NCI-H1105 treated with DMSO at 0.1 percent for 48 hours (cell line): ENCODE measurements around the gene SCN3B.

ENCODE experiments used
- DNase-seq: peaks from one replicate; lab custom pipeline; 2025; lab: John Stamatoyannopoulos, UW

SCN3B gene

GRCh38 chr11:123653827-123654565 lies 428 bp downstream of the SCN3B start:
- DNase-seq = peak; percentile 75

GRCh38 chr11:123653483-123653826 lies 969 bp downstream of the SCN3B start:
- DNase-seq = no peak

DNA sequence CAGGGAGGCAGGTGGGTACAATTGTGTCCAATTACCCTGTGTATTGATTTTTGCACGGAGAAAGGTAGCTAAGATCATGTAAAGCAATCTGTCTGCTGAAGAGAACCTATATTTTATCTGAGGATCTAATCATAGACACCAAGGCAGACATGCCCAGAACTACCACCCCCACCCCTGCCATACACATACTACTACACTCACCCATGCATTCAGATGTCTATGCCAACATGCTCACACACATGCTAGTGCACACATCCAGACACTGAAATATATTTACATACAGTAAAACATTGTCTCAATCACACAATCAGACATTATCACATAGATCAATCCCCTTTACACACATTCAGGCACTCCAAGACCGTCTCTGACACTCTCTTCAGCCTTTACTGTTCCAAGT lies 1.8 kb downstream of the SCN3B start:
- DNase-seq = no peak

- no peak for DNase-seq
Measured at GRCh38 chr11:123650901-123651300, 3.5 kb downstream of the SCN3B start.

- DNase-seq = no peak
Measured at GRCh38 chr11:123645286-123645975, 9.0 kb downstream of the SCN3B start.

GRCh38 chr11:123642435-123642834 lies 12.0 kb downstream of the SCN3B start:
- DNase-seq = no peak

GRCh38 chr11:123641495-123641840 lies 13.0 kb downstream of the SCN3B start:
- no peak for DNase-seq

DNA sequence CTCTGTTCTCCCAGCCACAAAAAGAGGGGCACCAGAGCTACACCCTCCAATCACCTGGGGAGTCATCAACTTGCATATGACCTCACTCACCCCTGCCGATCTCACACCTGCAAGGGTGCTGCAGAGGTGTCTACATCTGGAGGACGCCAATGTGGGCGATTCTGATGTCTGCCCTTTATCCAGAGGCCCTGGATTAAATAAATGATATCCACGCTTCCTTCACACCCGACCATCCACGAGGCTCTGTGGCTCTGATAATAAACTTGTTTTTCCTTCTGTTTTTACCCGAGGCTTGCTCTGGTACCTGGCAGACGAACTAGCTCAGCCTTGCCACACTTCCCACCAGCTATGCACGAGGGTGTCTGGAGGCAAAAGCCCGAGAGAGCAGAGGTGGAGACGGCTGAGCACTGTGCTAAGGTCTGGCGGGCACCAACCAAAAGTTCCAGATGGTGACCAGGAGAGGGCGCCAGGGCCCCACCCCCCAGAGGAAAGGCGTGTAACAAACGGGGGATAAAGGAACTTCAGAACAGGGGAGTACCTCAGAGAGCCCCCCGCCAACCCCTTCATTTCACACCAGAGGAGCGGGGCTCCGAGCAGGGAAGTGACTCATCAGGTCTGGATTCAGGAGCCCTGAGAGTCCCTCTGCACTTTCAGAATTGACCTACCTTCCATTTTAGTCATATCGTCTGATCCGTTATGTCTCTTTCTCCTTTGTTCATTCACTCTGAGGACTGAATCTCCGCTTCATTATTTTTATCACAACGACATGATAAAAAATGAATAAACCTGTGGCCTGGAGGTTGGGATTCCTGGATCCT lies 13.5 kb downstream of the SCN3B start:
- peak; percentile 52 for DNase-seq

GRCh38 chr11:123640029-123640428 lies 14.4 kb downstream of the SCN3B start:
- no peak for DNase-seq

- no peak for DNase-seq
Measured at GRCh38 chr11:123630126-123630608, 24.3 kb downstream of the SCN3B start.

DNA sequence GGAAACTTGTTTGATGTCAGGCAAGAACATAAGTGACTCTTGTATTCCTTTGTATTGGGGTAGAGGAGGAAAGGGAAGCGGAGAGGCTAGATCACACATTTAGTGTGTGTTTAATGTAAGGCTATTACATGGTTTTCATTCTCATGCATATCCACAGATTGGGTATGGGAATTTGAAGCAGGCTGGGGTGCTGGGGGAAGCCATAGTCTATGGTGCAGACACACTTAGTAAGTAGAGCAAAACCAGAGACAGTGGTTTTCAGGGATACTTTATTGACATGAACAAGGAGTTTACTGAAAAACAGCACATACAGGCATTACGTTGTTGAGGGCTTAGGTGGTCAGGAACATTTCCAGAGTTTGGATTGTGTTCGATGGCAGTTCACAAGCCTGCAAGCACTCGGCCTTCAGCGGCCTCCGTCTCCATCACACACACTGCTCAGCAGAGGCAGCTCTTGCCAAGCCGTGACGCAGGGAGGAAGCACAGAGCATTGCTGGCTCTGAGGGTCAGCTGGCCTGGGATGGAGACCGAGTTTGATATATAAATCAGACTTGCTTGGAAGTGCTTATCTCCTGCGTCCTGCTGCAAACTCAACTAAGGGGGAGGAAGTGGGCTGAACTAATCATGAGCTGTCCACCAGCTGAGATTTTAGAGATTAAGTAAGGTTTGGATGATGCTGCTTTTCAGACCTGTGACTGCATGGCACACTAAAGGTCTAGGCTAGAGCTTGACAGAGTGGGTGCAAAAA lies 25.3 kb downstream of the SCN3B start:
- DNase-seq = no peak

DNA sequence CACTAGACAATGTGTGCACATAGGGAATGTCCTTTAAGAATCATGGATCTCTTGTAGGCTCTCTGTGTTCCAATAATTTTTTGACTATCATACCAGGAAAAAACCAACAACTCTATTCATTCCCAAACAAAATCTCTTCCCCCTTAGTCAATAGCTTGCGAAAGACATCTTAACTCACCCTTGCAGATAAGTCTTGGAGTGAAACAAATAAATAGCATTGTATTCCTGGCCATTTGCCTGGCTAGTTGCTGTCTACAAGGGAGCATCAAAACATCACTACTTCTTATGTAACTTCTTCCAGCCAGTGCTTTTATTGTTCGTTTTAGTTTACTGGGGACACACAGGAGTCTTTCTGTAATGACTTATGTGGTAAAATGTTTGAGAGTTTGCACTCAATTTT lies 29.4 kb downstream of the SCN3B start:
- DNase-seq = no peak

DNA sequence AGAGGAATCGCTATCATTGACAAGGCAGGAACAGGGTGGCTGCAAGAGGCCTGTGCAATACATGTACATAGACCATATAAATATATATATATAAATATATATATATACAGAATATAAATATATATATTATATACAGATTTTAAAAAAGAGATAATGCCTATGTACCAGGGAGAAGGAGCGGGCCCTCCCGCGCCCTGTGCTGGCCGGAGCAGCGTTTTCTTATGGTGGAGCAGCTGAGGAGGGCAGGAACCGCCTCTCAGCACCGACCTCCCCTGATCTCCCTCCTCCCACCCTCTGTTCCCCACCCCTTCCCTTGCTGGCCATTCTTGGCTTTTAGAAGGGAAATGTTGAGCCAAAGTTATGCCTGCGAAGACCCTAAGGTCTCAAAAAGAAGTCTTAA lies 31.8 kb downstream of the SCN3B start:
- DNase-seq = no peak

GRCh38 chr11:123616505-123617198 lies 37.8 kb downstream of the SCN3B start:
- DNase-seq = no peak

- DNase-seq = no peak
Measured at GRCh38 chr11:123611698-123612097, 42.7 kb downstream of the SCN3B start.

DNA sequence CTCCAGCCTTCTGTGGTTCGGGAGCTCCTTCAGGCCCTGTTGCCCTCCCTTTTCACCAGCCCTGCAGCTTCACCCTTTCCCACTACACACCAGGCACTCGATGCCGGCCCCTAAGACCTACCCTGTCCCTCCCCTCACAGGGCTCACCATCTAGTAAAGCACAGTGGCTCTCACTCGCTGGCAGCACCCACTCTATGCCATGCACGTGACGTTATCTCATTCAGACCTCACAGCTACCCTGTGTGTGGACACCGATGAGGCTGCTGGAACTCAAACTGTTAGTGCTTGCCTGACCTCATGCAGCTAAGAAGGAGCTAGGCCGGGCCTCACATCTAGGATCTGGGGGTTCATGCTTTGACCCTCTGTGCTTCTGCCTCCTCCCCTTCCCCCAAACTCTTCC lies 45.5 kb downstream of the SCN3B start:
- DNase-seq = no peak

- no peak for DNase-seq
Measured at GRCh38 chr11:123608371-123608770, 46.1 kb downstream of the SCN3B start.

GRCh38 chr11:123607781-123608180 lies 46.6 kb downstream of the SCN3B start:
- no peak for DNase-seq

GRCh38 chr11:123603666-123604065 lies 50.8 kb downstream of the SCN3B start:
- no peak for DNase-seq

DNA sequence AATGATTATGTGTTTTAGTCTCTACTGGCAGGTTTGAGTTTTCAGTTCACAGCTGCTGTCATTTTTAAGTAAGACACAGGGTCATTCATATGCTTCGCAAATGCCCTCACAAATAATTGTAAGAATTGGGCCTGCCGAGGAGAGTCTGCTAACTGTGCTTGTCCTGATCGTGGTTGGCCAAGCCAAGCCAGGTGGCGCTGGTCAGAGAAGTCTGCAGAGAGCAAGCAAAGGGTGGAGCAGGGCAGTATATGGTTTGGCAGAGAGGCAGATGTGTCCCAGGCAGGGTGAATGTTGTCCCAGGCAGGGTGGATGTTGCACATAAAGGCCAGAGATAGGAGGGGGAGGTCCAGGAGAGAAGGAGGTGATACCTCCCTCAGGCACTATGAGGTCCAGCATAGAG lies 52.7 kb downstream of the SCN3B start:
- DNase-seq = no peak

DNA sequence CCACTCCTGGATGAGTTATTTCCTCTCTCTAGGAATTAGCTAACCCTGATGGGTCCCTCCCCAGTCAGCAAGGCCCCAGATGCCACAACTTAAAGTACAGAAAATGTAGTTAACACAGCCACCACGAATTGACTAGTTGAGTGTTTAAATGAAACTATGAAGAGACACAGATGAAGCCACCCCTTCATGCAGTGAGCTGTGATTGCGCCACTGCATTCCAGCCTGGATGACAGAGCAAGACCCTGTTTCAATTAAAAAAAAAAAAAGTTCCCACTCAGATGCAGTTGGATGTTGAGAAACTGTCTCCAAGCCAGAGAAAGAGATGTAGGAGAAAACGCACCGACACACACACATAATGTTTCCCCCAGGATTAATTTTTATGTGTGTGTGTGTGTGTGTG lies 53.3 kb downstream of the SCN3B start:
- DNase-seq = no peak

DNA sequence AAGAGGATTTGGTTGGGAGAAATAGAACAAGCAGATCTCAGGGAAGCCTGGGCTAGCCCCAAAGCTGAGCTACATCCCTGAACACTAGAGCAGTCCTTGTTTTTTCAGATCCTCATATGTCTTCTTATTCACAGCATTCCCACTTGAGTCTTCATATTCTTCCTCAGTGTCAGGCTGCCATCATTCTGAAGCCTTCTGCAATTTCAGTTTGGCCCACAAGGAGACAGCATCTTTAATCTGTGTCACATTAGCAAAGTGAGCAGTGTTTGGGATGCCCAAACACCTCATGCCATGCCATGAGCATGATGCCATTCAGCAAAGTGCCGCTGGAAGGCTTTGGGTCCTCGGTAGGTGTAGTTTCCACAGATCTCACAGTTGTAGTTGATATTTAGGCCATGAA lies 56.6 kb downstream of the SCN3B start:
- DNase-seq = no peak
